ENCODE results near the gene JMY.

Gene JMY

DNA sequence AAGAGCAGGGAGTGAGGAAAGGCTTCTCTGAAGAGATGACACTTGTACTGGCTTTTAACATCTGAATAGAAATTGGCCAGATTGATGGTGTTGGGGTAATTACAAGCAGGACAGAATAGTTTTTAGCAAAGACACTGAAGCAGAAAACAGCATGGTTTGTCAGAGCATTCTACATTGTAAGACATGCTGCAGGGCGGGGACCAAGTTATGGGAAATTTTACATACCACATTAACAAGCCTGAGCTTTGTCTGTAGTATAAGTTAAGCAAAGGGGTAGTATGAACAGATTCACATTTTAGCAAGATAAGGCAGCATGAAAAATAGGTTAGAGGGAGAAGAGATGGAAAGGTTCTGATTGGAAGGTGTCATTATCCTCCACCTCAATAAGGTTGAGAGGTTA lies 66.5 kb downstream of the JMY start:
- H3K9ac ChIP-seq (ENCODE audit: low read length) = no peak overlapping the region
- H3K27me3 ChIP-seq (ENCODE audit: insufficient read depth, low read length) = no peaks in the 10 kb centered on the region
- no peaks in the 10 kb centered on the region for H3K4me1 ChIP-seq (ENCODE audit: insufficient read depth, low read length, severe bottlenecking)
- no peaks in the 10 kb centered on the region for H3K36me3 ChIP-seq (ENCODE audit: insufficient read depth, low read length)
- H3K9me2 ChIP-seq (ENCODE audit: low read depth, low read length) = no peaks in the 10 kb centered on the region
- no peaks in the 10 kb centered on the region for H3K79me2 ChIP-seq (ENCODE audit: insufficient read depth, low read length)
- H3F3A ChIP-seq (ENCODE audit: insufficient read depth, low read length) = no peaks in the 10 kb centered on the region
- no peak overlapping the region for H2AFZ ChIP-seq (ENCODE audit: low read length)
- TF ChIP-seq CTCF (IDR thresholded peaks at IDR 0.05; ENCODE audit: low read length) (no peak), EZH2 (IDR thresholded peaks at IDR 0.05; ENCODE audit: borderline replicate concordance, low read length) (no peak)
- H3K27ac ChIP-seq (ENCODE audit: low read depth, low read length, poor library complexity, severe bottlenecking) = no peak overlapping the region
- H3K4me2 ChIP-seq (ENCODE audit: low read length) = no peak overlapping the region
- H3K9me3 ChIP-seq (ENCODE audit: low read length) = no peaks in the 10 kb centered on the region
- H3K4me3 ChIP-seq (ENCODE audit: low read depth, low read length, poor library complexity, severe bottlenecking) = no peak overlapping the region
- no peaks in the 10 kb centered on the region for H4K20me1 ChIP-seq (ENCODE audit: insufficient read depth, low read length)

DNA sequence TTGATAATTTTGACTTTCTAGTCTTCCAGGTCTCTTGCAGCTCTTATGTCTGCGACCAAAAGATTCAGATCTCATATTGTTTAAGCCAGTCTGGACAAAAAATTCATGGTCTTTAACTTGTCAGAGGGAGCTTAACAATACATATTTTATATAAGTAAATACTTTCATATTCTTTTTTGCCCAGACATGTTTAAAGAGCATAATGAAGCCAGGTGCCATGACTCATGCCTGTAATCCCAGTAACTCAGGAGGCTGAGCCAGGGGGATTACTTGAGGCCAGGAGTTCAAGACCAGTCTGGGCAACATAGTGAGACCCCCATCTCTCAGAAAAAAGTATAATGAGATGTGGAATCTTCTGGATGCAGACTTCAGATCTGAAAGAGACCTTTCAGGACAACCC lies 69.8 kb downstream of the JMY start:
- no peaks in the 10 kb centered on the region for H3K9me3 ChIP-seq (ENCODE audit: low read length)
- no peaks in the 10 kb centered on the region for H3K79me2 ChIP-seq (ENCODE audit: insufficient read depth, low read length)
- H4K20me1 ChIP-seq (ENCODE audit: insufficient read depth, low read length) = no peaks in the 10 kb centered on the region
- no peaks in the 10 kb centered on the region for H3F3A ChIP-seq (ENCODE audit: insufficient read depth, low read length)
- TF ChIP-seq CTCF (IDR thresholded peaks at IDR 0.05; ENCODE audit: low read length) (no peak), EZH2 (IDR thresholded peaks at IDR 0.05; ENCODE audit: borderline replicate concordance, low read length) (no peak)
- no peak overlapping the region for H2AFZ ChIP-seq (ENCODE audit: low read length)
- H3K4me3 ChIP-seq (ENCODE audit: low read depth, low read length, poor library complexity, severe bottlenecking) = no peak overlapping the region
- H3K27ac ChIP-seq (ENCODE audit: low read depth, low read length, poor library complexity, severe bottlenecking) = no peak overlapping the region
- no peak overlapping the region for H3K4me2 ChIP-seq (ENCODE audit: low read length)
- no peak overlapping the region for H3K9ac ChIP-seq (ENCODE audit: low read length)
- H3K4me1 ChIP-seq (ENCODE audit: insufficient read depth, low read length, severe bottlenecking) = no peaks in the 10 kb centered on the region
- H3K36me3 ChIP-seq (ENCODE audit: insufficient read depth, low read length) = no peaks in the 10 kb centered on the region
- H3K27me3 ChIP-seq (ENCODE audit: insufficient read depth, low read length) = no peaks in the 10 kb centered on the region
- no peaks in the 10 kb centered on the region for H3K9me2 ChIP-seq (ENCODE audit: low read depth, low read length)

DNA sequence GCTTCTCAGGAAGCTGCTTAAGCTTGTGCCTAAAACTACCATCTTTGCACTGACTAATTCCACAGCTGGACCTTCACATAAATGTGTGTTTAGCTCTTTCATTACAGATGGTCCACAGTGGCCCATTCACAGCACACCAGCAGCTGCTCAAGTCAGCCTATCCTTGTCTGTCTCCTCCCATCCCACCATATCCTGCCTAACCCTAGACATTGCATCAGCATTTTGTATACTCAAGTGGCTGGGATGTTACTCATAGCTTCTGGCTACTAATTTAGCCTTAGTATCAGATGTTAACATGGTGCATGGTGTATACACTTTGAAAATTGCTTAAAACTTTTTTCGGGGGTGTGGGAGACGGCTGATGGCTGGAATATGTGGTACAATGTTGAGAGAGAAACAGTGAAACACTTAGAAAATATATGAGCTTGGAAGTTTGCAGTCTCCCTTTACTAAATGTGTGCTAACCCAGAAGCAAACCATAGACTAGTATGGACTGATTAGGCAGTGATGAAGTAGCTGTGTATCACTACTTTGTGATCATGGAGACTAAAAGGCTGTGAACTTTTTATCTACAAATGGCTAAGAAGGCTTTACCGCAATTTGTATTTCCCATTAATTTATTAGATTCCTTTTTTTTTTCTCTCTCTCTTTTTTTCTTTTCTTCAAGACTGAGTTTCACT lies 83.1 kb downstream of the JMY start:
- no peak overlapping the region for H3K4me2 ChIP-seq (ENCODE audit: low read length)

More for the DNA sequence above, 83.1 kb downstream of the JMY start:
- H2AFZ ChIP-seq (ENCODE audit: low read length) = no peak overlapping the region
- H3K27ac ChIP-seq (ENCODE audit: low read depth, low read length, poor library complexity, severe bottlenecking) = no peak overlapping the region
- H3K9ac ChIP-seq (ENCODE audit: low read length) = no peak overlapping the region
- no peaks in the 10 kb centered on the region for H3K79me2 ChIP-seq (ENCODE audit: insufficient read depth, low read length)
- no peaks in the 10 kb centered on the region for H3K9me2 ChIP-seq (ENCODE audit: low read depth, low read length)
- H3F3A ChIP-seq (ENCODE audit: insufficient read depth, low read length) = no peaks in the 10 kb centered on the region
- H4K20me1 ChIP-seq (ENCODE audit: insufficient read depth, low read length) = no peaks in the 10 kb centered on the region
- H3K4me1 ChIP-seq (ENCODE audit: insufficient read depth, low read length, severe bottlenecking) = no peaks in the 10 kb centered on the region
- no peaks in the 10 kb centered on the region for H3K27me3 ChIP-seq (ENCODE audit: insufficient read depth, low read length)
- no peak for TF ChIP-seq CTCF (IDR thresholded peaks at IDR 0.05; ENCODE audit: low read length)
- TF ChIP-seq EZH2 (IDR thresholded peaks at IDR 0.05; ENCODE audit: borderline replicate concordance, low read length) = no peak
- H3K4me3 ChIP-seq (ENCODE audit: low read depth, low read length, poor library complexity, severe bottlenecking) = no peak overlapping the region
- H3K36me3 ChIP-seq (ENCODE audit: insufficient read depth, low read length) = no peaks in the 10 kb centered on the region
- no peaks in the 10 kb centered on the region for H3K9me3 ChIP-seq (ENCODE audit: low read length)
